Esophagus mucosa (tissue), 1 donor: ENCODE results near the gene SENP7. TPM values are rescaled to one million over a fixed set of nuclear protein-coding genes. Genes with fewer than 3 reads are reported as not detected.
"Not testable (repeated sequence)": the region's sequence is repeated elsewhere in the genome, so short reads cannot be mapped to it uniquely, and the experiment has no call there.

ENCODE experiments used
- ATAC-seq: fragments of 200-7000 bp; cut with Tn5 transposase; one replicate; pipeline ENCODE4 v1.9.1; 2020
- total RNA-seq: library from RNA; stranded (reverse); gene quantifications from one replicate; pipeline ENCODE4 v1.2.4, GENCODE V29; 2023
- donor health status: DM: yes; HTN: yes; CAD: no.

The SENP7 gene
- total RNA-seq, 1 donor from 2014 or later, result 7.4 TPM

DNA sequence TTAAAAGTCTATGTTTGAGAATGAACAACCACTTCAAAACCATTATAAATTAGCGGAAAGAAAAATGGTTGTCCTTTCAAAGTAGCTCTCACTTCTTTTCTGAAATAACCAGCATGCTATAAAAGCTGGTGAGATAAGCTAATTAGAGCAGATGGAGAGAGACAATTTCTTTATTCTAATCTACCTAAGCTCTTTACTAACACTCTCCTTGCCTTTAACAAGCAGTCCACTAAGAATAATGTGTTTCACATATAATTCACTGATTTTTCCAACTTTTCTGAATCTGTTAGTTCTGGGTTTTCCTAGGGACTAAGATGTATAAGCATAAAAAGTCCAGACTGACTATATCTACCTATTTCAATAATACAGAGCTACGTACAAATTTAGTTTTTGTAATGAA is 192.5 kb downstream of the SENP7 start, which contains the start of gene IMPG2:
TSS of gene IMPG2 (minus strand) at position 101 of the 400 bp plus-strand sequence. CDS start 203 bp downstream, outside the sequence.
- ATAC-seq, result no peak

DNA sequence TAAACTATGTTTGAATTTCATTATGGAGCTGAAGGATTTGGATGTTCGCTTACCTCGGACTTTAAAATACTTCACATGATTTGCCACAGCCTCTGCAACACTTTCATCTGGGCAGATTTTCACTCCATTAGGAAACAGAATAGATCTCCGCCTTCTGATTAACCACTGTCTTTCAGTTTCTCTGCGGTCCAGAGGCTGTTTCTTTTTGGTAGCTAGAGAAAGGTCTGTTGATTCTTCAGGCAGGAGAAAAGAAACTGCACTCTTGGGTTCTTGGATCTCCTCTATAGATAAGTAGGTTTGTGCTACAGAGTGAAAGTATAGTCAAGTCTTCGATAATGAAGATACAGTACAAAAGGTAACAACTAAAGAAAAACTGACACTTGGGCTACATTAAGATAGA is 193.5 kb downstream of the SENP7 start:
- ATAC-seq, result no peak

DNA sequence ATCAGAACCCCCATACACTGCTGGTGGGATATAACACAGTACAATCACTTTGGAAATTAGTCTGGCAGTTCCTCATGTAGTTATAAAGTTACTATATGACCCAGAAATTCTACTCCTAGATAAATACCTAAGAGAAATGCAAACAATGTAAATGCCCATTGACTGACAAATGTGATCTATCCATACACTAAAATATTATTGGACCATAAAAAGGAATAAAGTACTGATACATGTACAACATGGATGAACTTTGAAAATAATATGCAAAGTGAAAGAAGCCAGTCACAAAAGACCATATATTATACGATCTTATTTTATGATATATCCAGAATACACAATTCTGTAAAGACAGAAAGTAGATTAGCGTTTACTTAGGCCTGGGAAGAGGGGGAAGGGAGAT is 200.5 kb downstream of the SENP7 start:
- no peak for ATAC-seq

DNA sequence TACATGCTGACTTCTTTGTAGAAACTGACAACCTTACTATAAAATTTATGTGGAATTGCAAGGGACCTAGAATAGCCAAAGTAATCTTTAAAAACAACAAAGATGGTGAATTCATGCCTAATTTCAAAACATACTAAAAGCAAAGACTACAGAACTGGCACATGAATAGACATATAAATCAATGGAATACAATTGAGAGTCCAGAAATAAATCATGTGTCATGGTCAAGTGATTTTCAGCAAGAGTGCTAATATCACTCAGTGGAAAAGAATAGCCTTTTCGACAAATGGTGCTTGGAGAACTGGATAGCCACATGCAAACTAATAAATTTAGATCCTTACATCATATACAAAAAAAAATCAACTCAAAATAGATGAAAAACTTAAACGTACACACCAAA is 201.3 kb downstream of the SENP7 start:
- ATAC-seq, result no peak

DNA sequence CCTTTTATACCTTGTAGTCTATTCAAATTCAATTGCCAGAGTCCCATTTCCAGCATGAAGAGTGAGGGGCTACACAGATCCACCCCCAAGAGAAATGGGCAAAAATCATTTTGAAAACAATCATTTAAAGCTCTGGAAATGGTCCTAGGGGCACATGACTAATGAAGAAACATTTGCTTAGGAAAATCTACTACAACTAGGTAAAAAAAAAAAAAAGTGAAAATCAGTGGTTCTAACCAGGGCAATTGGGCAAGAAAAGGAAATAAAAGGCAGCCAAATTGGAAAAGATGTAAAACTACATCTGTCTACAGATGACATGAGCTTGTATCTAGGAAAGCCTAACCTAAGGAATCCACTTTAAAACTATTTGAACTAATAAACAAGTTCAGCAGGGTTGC is 202.0 kb downstream of the SENP7 start:
- ATAC-seq, result no peak

DNA sequence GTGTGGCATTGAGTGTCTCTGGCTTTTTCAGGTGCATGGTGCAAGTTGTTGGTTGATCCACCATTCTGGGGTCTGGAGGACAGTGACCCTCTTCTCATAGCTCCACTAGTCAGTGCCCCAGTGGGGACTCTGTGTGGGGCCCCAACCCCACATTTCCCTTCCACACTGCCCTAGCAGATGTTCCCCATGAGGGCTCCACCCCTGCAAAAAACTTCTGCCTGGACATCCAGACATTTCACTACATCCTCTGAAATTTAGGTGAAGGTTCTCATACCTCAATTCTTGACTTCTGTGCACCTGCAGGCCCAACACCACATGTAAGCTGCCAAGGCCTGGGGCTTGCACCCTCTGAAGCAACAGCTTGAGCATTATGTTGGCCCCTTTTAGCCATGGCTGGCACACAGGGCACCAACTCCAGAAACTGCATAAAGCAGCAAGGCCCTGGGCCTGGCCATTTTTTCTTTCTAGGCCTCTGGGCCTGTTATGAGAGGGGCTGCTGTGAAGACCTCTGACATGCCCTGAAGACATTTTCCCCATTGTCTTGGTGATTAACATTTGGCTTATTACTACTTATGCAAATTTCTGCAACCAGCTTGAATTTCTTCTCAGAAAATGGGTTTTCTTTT is 204.8 kb downstream of the SENP7 start:
- ATAC-seq, result not testable (repeated sequence)

DNA sequence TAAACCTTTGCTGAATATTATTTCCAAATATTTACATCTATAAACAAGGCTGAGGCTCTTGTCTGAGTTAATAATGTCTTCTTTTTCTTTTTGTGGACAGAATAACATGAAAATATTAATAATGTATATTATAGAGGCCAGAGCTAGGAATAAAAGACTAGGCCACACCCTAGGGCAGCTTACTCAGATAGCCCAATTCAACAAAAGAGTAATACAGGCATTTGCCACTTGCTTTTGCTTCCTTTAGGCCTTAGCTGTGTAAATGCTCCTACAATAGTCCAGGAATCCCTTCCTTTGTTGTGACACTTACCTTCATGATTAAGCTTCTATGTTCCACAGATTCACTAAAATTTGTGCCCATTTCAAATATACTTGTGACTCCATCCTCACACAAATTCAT is 209.2 kb downstream of the SENP7 start:
- ATAC-seq, result peak; percentile 47

DNA sequence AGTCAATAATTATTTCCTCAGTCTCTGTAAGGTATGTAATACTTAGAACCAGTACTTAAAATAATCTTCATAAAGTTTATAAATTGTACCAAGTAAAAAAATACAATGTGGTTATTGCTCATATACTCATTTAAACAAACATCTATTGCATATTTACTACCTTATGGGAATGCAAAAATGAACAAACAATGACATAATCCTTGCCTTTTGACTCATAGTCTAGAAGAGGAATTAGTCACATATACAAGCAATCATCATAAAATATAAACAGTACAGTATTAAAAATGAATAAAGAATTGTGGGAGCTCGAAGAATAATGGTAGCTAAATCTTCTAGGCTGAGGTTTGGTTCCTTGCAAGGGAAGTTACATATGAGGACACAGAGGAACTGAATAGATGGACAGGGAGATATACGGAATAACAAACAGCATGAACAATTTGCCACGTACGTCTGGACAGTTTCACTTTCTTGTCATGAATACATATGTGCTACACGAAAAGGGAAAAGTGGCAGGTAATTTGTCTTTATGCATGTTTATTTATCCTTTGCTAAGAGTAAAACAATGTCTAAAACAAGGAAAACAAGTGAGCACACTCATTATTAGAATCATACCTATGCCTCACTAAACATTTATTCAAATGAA is 209.8 kb downstream of the SENP7 start:
- no peak for ATAC-seq

DNA sequence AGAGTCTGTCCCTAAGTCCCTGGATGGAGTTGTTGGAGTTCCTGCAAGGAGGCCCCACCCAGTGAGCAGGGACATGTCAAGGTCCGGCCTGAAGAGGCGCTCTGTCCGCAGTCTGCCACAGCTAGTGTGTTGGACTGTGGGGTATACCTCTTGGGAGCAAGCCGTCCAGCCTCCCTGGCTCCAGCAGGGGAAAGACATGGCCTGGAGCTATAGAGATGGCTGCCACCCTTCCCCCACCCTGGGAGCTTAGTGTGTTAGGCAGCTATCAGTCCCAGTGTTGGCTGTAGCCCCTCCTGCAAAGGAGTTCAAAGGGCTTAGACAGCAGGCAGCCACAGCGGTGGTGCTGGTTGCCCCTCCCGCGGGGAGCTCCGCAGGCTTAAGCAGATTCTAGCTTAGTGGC is 212.9 kb downstream of the SENP7 start:
- no peak for ATAC-seq

DNA sequence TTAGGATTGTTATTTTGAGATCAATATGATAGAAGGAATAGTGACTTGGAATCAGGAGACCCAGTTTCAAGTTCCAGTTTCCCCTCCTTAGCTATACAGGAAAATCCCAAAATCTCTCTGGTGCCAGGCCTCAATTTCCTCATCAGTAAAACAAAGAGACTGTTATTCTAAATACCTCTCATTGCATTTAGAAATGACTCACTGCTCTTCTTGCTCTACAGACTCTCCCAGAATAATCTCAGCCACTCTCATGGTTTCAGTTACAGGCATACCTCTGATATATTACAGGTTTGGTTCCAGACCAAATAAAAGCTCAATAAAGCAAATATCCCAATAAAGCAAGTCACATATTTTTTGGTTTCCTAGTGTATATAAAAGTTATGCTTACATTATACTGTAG is 221.0 kb downstream of the SENP7 start:
- no peak for ATAC-seq

DNA sequence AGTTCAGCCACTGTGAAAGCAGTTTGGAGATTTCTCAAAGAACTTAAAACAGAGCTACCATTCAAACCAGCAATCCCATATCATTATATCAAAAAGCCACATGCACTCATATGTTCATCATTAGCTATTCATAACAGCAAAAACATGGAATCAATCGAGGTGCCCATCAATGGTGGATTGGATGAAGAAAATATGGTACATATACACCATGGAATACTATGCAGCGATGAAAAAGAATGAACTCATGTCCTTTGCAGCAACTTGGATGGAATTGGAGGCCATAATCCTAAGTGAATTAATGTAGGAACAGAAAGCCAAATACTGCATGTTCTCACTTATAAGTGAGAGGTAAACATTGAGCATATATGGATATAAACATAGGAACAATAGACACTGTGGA is 224.7 kb downstream of the SENP7 start:
- no peak for ATAC-seq

DNA sequence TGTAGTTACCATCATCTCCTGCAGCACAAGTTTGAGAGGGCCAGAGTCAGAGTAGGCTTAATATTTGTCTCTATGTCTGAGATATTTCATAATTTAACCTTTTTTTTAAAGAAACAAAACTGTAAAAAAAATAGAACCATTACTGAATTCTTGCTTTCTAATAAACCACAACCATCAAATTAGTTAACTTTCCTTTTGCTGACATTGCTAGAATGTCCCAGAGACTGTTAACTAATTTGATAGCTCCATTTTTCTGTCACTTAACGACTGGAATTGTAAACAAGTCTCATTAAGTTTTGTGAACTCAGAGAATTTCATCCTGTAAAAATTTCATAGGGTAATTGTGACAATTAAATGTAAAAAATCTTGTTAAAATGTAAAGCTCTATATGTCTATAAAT is 228.3 kb downstream of the SENP7 start:
- ATAC-seq, result no peak

DNA sequence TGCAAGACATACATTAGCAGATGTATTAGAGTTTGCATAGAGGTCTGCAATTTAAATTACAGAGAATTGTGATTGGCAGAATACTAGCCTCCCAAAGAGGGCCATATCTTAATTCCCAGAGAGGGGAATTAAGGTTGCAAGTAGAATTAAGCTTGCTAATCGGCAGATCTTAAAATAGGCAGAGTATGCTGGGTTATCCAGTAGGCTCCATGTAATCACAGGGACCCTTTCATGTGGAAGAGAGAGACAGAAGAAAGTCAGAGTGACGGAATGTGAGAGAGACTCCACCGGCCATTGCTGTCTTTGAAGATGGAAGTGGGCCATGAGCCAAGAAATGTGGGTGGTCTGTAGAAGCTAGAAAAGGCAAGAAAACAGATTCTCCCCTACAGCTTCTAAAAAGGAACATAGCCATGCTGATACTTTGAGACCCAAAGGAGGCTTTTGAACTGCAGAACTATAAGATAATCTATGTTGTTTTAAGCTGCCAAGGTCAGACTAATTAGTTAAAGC is 231.4 kb downstream of the SENP7 start:
- ATAC-seq, result no peak

DNA sequence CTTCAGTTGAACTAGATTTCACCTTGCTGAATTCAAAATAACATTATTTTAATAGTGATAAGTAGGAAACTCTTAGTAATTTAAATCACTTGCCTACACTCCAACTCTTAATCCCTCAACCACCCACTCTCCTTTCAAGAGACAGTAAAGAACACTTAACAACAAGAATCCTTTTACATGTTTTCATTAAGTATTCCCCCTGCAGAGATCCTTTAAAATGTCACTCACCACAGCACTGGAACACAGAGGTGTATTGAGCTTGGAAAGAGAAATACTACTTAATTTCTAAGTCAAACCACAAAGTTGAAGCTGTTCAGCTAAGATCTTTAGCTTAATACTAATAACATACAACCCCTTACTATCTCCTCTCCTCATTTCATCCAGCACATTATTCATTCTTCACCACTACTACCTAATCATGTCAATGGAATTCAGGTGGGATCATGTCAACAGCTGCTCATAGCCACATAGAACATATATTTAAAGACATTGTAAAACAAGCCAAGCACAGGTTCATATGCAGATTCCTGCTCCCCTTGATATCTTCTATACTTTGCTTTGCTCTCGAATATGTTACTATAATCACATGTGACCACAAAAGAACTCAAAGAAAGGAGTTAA is 233.1 kb downstream of the SENP7 start:
- ATAC-seq, result no peak

DNA sequence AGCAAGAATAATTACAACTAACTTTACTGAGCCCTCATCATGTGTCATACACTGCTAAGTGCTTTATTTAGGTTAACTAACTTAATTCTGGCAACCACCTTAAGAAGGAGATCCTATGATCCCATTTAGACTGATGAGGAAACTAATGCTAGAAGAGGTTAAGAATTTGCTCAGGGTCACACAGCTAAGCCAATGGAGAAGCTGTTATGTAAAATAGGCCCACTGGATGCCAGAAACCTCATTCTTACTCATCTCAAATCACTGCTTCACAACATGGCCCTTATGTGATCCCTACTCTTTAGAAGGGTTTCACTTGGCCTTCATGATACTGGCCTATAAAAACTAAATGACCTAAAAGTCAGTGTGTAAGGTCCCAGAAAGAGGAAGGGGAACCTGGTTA is 233.8 kb downstream of the SENP7 start:
- ATAC-seq, result no peak

DNA sequence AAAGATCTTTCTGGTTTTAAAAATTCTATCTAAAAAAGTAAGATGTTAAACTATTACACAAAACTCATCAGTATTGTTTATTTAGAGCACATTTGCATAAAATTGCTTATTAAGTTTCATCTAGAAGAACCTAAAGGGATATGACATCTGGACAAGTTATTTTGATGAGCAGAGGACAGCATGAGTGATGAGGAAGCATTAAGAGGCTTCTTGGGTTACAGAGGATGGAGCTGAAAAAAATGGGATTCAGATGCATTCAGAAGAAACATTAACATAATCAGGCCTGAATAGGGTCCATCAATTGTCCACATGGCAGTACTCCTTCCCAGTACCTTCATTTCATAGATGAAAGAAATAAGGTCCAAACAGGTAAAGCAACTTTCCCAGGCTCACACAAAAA is 234.3 kb downstream of the SENP7 start:
- no peak for ATAC-seq

Other genes starting within 250 kb of the SENP7 start
- gene IMPG2, start 192.6 kb downstream of the SENP7 start, total RNA-seq, result 0.08 TPM
- gene TRMT10C, start 48.7 kb upstream of the SENP7 start, total RNA-seq, result 14.6 TPM
- 94.5 TPM for gene PCNP, start 61.0 kb upstream of the SENP7 start, total RNA-seq
- gene ZBTB11, start 163.9 kb upstream of the SENP7 start, total RNA-seq, result 10.0 TPM
- 942 TPM for gene RPL24, start 173.5 kb upstream of the SENP7 start, total RNA-seq
- 4.6 TPM for gene CEP97, start 211.4 kb upstream of the SENP7 start, total RNA-seq